HCT116 (cell line): ENCODE data around the gene MGAM2. TPM values are rescaled to one million over a fixed set of nuclear protein-coding genes. Genes with fewer than 3 reads are reported as not detected.
"Not testable (repeated sequence)": the region's sequence is repeated elsewhere in the genome, so short reads cannot be mapped to it uniquely, and the experiment has no call there.

Experiments used
- ATAC-seq: fragments of 200-7000 bp; cut with Tn5 transposase; 2 replicates; pipeline ENCODE4 v1.9.1; 2020; ENCODE audit warnings: mild to moderate bottlenecking, moderate library complexity
- BruUV-seq: library from RNA; stranded (reverse); fragments of 400-500 nt; replicated peaks from 2 replicates; lab custom pipeline; 2021; lab: Mats Ljungman, UMichigan
- CTCF ChIA-PET: fragments of 300-600 bp; sonication (Branson Sonifier 250); formaldehyde crosslinking; loops from one replicate; lab custom pipeline; 2021; ENCODE audit warnings: antibody characterized with exemption; lab: Charles Lee
- POLR2A ChIA-PET: fragments of 300-600, 350-600 bp; sonication (Branson Sonifier 250); formaldehyde crosslinking; loops from one replicate; lab custom pipeline; 2021; ENCODE audit warnings: antibody characterized with exemption; lab: Charles Lee
- RAD21 ChIA-PET, 2 experiments: fragments of 300-600 bp; sonication (Branson Sonifier 250); formaldehyde crosslinking; loops; one replicate each; lab custom pipeline; 2023; ENCODE audit warnings: low total read pairs in 2 of 2; ENCODE audit not compliant: uncharacterized antibody in 2 of 2, unreplicated experiment in 2 of 2, low non-redundant PET in 1 of 2; lab: Charles Lee
- DNase-seq: peaks from one replicate; pipeline ENCODE4 v3.0.0-alpha.2; 2010; ENCODE audit warnings: low read depth, low spot score
- H2AFZ ChIP-seq: fragments of 200-600 bp; shearing (Covaris generic), sonication (generic); 2 replicates; pipeline ENCODE4 v1.6.1; 2017; ENCODE audit warnings: low read depth, mixed run types, mixed read lengths, antibody characterized with exemption, low read length; ENCODE audit not compliant: poor library complexity, severe bottlenecking
- H3K27ac ChIP-seq: 2 replicates; pipeline ENCODE4 v1.5.1; 2012; ENCODE audit warnings: low read depth, low read length
- H3K27me3 ChIP-seq: fragments of 200-600 bp; sonication (generic); 2 replicates; pipeline ENCODE4 v1.6.1; 2016; ENCODE audit warnings: mixed run types, low read length, mixed read lengths; ENCODE audit not compliant: insufficient read depth
- H3K36me3 ChIP-seq, 2 experiments: fragments of 200-500 bp in 1 of 2; fragments of 200-600 bp in 1 of 2; sonication (Bioruptor generic) in 1 of 2; sonication (generic) in 1 of 2; 2 replicates each; pipeline versions ENCODE4 v1.5.1 to v1.6.1; 2014 to 2016; ENCODE audit warnings: low read length in 2 of 2, inconsistent platforms in 1 of 2, mixed read lengths in 1 of 2, mixed run types in 1 of 2; ENCODE audit not compliant: insufficient read depth in 2 of 2, control insufficient read depth in 1 of 2
- H3K4me1 ChIP-seq, 2 experiments: fragments of 200-600 bp in 1 of 2; sonication (generic) in 1 of 2; 2 replicates each; pipeline versions ENCODE4 v1.5.1 to v1.6.1; 2012 to 2017; ENCODE audit warnings: low read length in 2 of 2, inconsistent platforms in 1 of 2, mild to moderate bottlenecking in 1 of 2, mixed read lengths in 1 of 2, mixed run types in 1 of 2, moderate library complexity in 1 of 2; ENCODE audit not compliant: insufficient read depth in 2 of 2, control insufficient read depth in 1 of 2
- H3K4me2 ChIP-seq: fragments of 200-600 bp; sonication (generic); 2 replicates; pipeline ENCODE4 v1.6.1; 2017; ENCODE audit warnings: mixed run types, low read length, mixed read lengths
- H3K4me3 ChIP-seq, 2 experiments: fragments of 200-600 bp in 1 of 2; sonication (generic) in 1 of 2; replicated peaks in 1 of 2; 2 replicates each; pipeline ENCODE4 v1.5.1; 2011 to 2016; ENCODE audit warnings: low read length in 2 of 2, control low read depth in 1 of 2, low read depth in 1 of 2, mild to moderate bottlenecking in 1 of 2, mixed read lengths in 1 of 2, mixed run types in 1 of 2
- H3K79me2 ChIP-seq: fragments of 200-600 bp; sonication (generic); 2 replicates; pipeline ENCODE4 v1.6.1; 2017; ENCODE audit warnings: mild to moderate bottlenecking, mixed run types, low read length, moderate library complexity, mixed read lengths; ENCODE audit not compliant: insufficient read depth
- H3K9ac ChIP-seq: fragments of 200-600 bp; sonication (generic); 2 replicates; pipeline ENCODE4 v1.6.1; 2016; ENCODE audit warnings: low read length, mixed read lengths
- H3K9me2 ChIP-seq: fragments of 200-600 bp; sonication (generic), shearing (Covaris generic); 2 replicates; pipeline ENCODE4 v1.6.1; 2017; ENCODE audit warnings: mixed run types, mild to moderate bottlenecking, moderate library complexity; ENCODE audit not compliant: insufficient read depth
- H3K9me3 ChIP-seq, 2 experiments: fragments of 200-500 bp in 1 of 2; fragments of 200-600 bp in 1 of 2; sonication (Bioruptor generic) in 1 of 2; sonication (generic) in 1 of 2; 2 replicates each; pipeline ENCODE4 v1.6.1; 2014 to 2017; ENCODE audit warnings: low read length in 2 of 2, mixed read lengths in 2 of 2, inconsistent platforms in 1 of 2, low read depth in 1 of 2, mild to moderate bottlenecking in 1 of 2, mixed run types in 1 of 2, moderate library complexity in 1 of 2; ENCODE audit not compliant: control insufficient read depth in 1 of 2, insufficient read depth in 1 of 2
- H4K20me1 ChIP-seq: fragments of 200-600 bp; sonication (generic), shearing (Covaris generic); 2 replicates; pipeline ENCODE4 v1.6.1; 2017; ENCODE audit warnings: mixed run types, mild to moderate bottlenecking, moderate library complexity; ENCODE audit not compliant: insufficient read depth
- ATF3 ChIP-seq: IDR thresholded peaks from 2 replicates; pipeline ENCODE4 v1.6.1; 2012
- CBX3 ChIP-seq: IDR thresholded peaks from 2 replicates; pipeline ENCODE4 v1.6.1; 2012; ENCODE audit warnings: low read depth
- CTCF ChIP-seq, 3 experiments: fragments of 200-600 bp in 1 of 3; sonication (generic) in 1 of 3; IDR thresholded peaks in 2 of 3; conservative IDR thresholded peaks in 1 of 3; 2 replicates each; pipeline ENCODE4 v1.5.1; 2012 to 2017; ENCODE audit warnings: low read depth in 2 of 3, low read length in 2 of 3, antibody characterized with exemption in 1 of 3, borderline replicate concordance in 1 of 3, control low read depth in 1 of 3, mild to moderate bottlenecking in 1 of 3, mixed read lengths in 1 of 3, mixed run types in 1 of 3, moderate library complexity in 1 of 3; ENCODE audit not compliant: insufficient read depth in 1 of 3
- EGR1 ChIP-seq: IDR thresholded peaks from 2 replicates; pipeline ENCODE4 v1.6.1; 2012; ENCODE audit warnings: low read depth
- EZH2 ChIP-seq: fragments of 200-600 bp; sonication (generic); IDR thresholded peaks from 2 replicates; pipeline ENCODE4 v1.6.1; 2017; ENCODE audit warnings: antibody characterized with exemption, mixed run types
- JUND ChIP-seq: IDR thresholded peaks from 2 replicates; pipeline ENCODE4 v1.6.1; 2012
- MAX ChIP-seq: IDR thresholded peaks from 2 replicates; pipeline ENCODE4 v1.6.1; 2012
- POLR2AphosphoS5 ChIP-seq: IDR thresholded peaks from 2 replicates; pipeline ENCODE4 v1.6.1; 2011; ENCODE audit warnings: mild to moderate bottlenecking, low read depth, low read length, moderate library complexity
- REST ChIP-seq: IDR thresholded peaks from 2 replicates; pipeline ENCODE4 v1.6.1; 2012; ENCODE audit warnings: low read depth
- SP1 ChIP-seq: IDR thresholded peaks from 2 replicates; pipeline ENCODE4 v1.6.1; 2012; ENCODE audit warnings: low read depth
- SRF ChIP-seq: IDR thresholded peaks from 2 replicates; pipeline ENCODE4 v1.6.1; 2012; ENCODE audit warnings: low read depth
- TCF7L2 ChIP-seq: IDR thresholded peaks from 2 replicates; pipeline ENCODE4 v1.7.0; 2011; ENCODE audit warnings: borderline replicate concordance, inconsistent platforms; ENCODE audit not compliant: insufficient read depth, insufficient read length; ENCODE audit errors: extremely low read depth
- ZFX ChIP-seq: fragments of 450-650 bp; IDR thresholded peaks from 2 replicates; pipeline ENCODE4 v1.6.1; 2017
- intact Hi-C: fragments of 100-400 bp; cut with micrococcal nuclease; formaldehyde crosslinking; loops from 2 replicates; pipeline ENCODE4 v1.10.0; 2022
- total RNA-seq: library from RNA; stranded (reverse); gene quantifications from one replicate; pipeline ENCODE4 v1.2.1, GENCODE V29; 2021; ENCODE audit not compliant: unreplicated experiment

MGAM2 gene
- total RNA-seq, 1 experiment from 2014 or later = 0.05 TPM

- BruUV-seq = no TSS peak
- intact Hi-C loops = no loop called here
- ATAC-seq (no peak), DNase-seq (no peak)
- Histone ChIP-seq H3K27me3 (no peaks in the 10 kb centered on the region), H4K20me1 (no peaks in the 10 kb centered on the region), H3K9me2 (no peaks in the 10 kb centered on the region), H3K36me3 (no peaks in the 10 kb centered on the region), H3K4me2 (no peak overlapping the region), H3K4me1 (peaks cover 3 to 8% of the 10 kb centered on the region in 2 experiments; a peak in 3 of 4 replicates), H3K79me2 (no peaks in the 10 kb centered on the region), H3K9ac (no peak overlapping the region), H2AFZ (no peak overlapping the region), H3K27ac (no peak overlapping the region), H3K9me3 (no peaks in the 10 kb centered on the region), H3K4me3 (no peak overlapping the region)
- ChIA-PET CTCF (no interaction called here), RAD21 (no interaction called here), POLR2A (no interaction called here)
- TF ChIP-seq CBX3 (no peak), MAX (no peak), EGR1 (no peak), SRF (no peak), REST (no peak), TCF7L2 (no peak), JUND (no peak), CTCF (IDR thresholded peaks at IDR 0.05 in 2 of 3, conservative IDR thresholded peaks at IDR 0.05 in 1 of 3; ENCODE audit: borderline replicate concordance in 1 of 3, insufficient read depth in 1 of 3, low read depth in 2 of 3, low read length in 2 of 3) (no peak), SP1 (no peak), POLR2AphosphoS5 (no peak), ATF3 (no peak), EZH2 (no peak), ZFX (no peak)
These were observed 10.9 kb upstream of the MGAM2 start for GRCh38 chr7:142100634-142101033.

GRCh38 chr7:142101794-142102193 lies 9.7 kb upstream of the MGAM2 start:
- H3K79me2 ChIP-seq, H3K36me3 ChIP-seq, H3K27me3 ChIP-seq, H4K20me1 ChIP-seq, H3K4me2 ChIP-seq, RAD21 ChIA-PET, H2AFZ ChIP-seq, H3K9me2 ChIP-seq, H3K4me1 ChIP-seq, POLR2A ChIA-PET, BruUV-seq, H3K9me3 ChIP-seq, ATAC-seq, intact Hi-C loops, H3K4me3 ChIP-seq, H3K27ac ChIP-seq, H3K9ac ChIP-seq, CTCF ChIA-PET, DNase-seq: not testable (repeated sequence)
